ENCODE data around the gene MYEOV.

GRCh38 chr11:69293087-69293486 lies 868 bp upstream of the MYEOV start:
- TF ChIP-seq, protein P1, sequence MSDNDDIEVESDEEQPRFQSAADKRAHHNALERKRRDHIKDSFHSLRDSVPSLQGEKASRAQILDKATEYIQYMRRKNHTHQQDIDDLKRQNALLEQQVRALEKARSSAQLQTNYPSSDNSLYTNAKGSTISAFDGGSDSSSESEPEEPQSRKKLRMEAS (CRISPR knock-in tag; IDR thresholded peaks at IDR 0.05) = no peak
- TF ChIP-seq SP1 (CRISPR knock-in tag; conservative IDR thresholded peaks at IDR 0.05) = no peak
- no peak for TF ChIP-seq ZSCAN18 (CRISPR knock-in tag; IDR thresholded peaks at IDR 0.05)
- TF ChIP-seq MXD4 (CRISPR knock-in tag; IDR thresholded peaks at IDR 0.05; ENCODE audit: borderline replicate concordance) = no peak
- TF ChIP-seq CBFB (CRISPR knock-in tag; IDR thresholded peaks at IDR 0.05; ENCODE audit: low read depth) = no peak
- no peak for TF ChIP-seq STAT6 (CRISPR knock-in tag; conservative IDR thresholded peaks at IDR 0.05; ENCODE audit: low read depth)
- no peak for TF ChIP-seq ZNF416 (CRISPR knock-in tag; IDR thresholded peaks at IDR 0.05)
- no peak for TF ChIP-seq MYBL2 (CRISPR knock-in tag; IDR thresholded peaks at IDR 0.05)

Data from WTC11 (cell line).